ENCODE measurements around the gene PRKAR2B. TPM values are rescaled to one million over a fixed set of nuclear protein-coding genes. Genes with fewer than 3 reads are reported as not detected.

The PRKAR2B gene
- total and polyA plus RNA-seq, 2 of the 4 experiments (the other 2 are of a cell fraction), result 3.0 to 3.1 TPM

DNA sequence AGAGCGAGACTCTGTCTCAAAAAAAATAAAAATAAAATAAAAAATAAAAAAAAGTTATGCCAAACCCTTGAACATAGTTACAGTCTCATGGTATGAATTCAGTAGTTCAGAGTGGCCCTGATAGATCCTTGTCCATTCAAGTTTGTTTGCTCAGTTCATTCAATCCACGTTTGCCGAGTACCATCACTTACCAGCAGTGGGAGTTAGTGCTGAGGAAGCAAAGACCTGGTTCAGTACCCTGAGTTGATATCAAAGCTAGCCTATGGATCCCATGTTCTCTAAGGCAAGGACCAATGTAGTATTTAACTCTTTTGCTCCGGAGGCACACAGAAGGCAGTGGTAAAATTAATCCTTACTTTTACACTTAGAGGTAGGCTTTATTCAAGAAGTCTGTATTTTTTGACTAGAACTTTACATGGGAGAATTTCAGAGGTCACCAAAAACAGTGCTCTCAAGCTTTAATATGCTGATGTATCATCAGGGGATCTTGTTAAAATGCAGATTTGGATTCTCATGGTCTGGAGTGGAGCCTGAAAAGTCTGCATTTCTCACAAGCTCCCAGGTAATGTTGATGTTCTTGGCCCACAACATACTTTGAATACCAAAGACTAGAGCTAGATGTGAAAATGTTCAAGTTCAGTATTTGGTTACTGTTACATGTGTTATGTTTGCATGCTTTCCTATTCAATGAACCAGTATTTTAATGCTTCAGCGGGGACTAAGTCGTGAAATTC, 86.1 kb downstream of the PRKAR2B start:
- no TSS peak for BruUV-seq (replicated peaks)
- no peak overlapping the region for H4K8ac ChIP-seq (ENCODE audit: low read depth in 2 of 2, low read length in 2 of 2)
- H3K4me1 ChIP-seq (ENCODE audit: control insufficient read depth, insufficient read depth, low read length), result no peaks in the 10 kb centered on the region; the same call in 1 of the 2 replicates
- no peak overlapping the region for H3K4ac ChIP-seq (ENCODE audit: low read depth, low read length)
- H3K4me3 ChIP-seq (ENCODE audit: insufficient read depth, low read depth, low read length), result no peak overlapping the region
- H3K9me3 ChIP-seq (ENCODE audit: control insufficient read depth, insufficient read depth, low read length), result no peaks in the 10 kb centered on the region
- no peak overlapping the region for H2BK120ac ChIP-seq (ENCODE audit: low read depth, low read length)
- no peak overlapping the region for H3K27ac ChIP-seq (ENCODE audit: insufficient read depth, low read length)
- no peaks in the 10 kb centered on the region for H3K27me3 ChIP-seq (ENCODE audit: control insufficient read depth, insufficient read depth, low read length)
- WGBS, 2 experiments (ENCODE audit: extremely low coverage in 2 of 2, insufficient read length in 1 of 2), result no CpG with 5 or more reads among the region's 6 CpGs
- no peak overlapping the region for H2BK5ac ChIP-seq (ENCODE audit: low read depth, low read length, poor library complexity, severe bottlenecking)
- no peak overlapping the region; the same call in 1 of the 2 replicates for H3K14ac ChIP-seq (replicated peaks; ENCODE audit: low read depth, low read length)
- H4K20me1 ChIP-seq (ENCODE audit: insufficient read depth, low read length), result no peaks in the 10 kb centered on the region
- intact Hi-C loops (cut with micrococcal nuclease), result no loop called here
- no peaks in the 10 kb centered on the region for H3K9me1 ChIP-seq (ENCODE audit: insufficient read depth, low read length)
- ChIA-PET POLR2A (ENCODE audit: unreplicated experiment) (interaction anchor here (0.5 to 1.1 kb wide), 2 partner anchors 8 to 82 kb away, joined by 3 to 4 read pairs; no protein-coding TSS in a partner anchor), CTCF (interaction anchor here (1.0 to 1.2 kb wide), 2 partner anchors 13 to 122 kb away, joined by 3 to 5 read pairs; no protein-coding TSS in a partner anchor)
- no peak overlapping the region for H3K9ac ChIP-seq (ENCODE audit: low read depth, low read length)
- H2AK5ac ChIP-seq (ENCODE audit: low read depth, low read length), result no peak overlapping the region
- no peak overlapping the region for H4K5ac ChIP-seq (ENCODE audit: low read depth, low read length)
- TF ChIP-seq MAFK (IDR thresholded peaks at IDR 0.05; ENCODE audit: low read depth, low read length), result no peak
- TF ChIP-seq, protein P1, sequence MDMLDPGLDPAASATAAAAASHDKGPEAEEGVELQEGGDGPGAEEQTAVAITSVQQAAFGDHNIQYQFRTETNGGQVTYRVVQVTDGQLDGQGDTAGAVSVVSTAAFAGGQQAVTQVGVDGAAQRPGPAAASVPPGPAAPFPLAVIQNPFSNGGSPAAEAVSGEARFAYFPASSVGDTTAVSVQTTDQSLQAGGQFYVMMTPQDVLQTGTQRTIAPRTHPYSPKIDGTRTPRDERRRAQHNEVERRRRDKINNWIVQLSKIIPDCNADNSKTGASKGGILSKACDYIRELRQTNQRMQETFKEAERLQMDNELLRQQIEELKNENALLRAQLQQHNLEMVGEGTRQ (IDR thresholded peaks at IDR 0.05; ENCODE audit: low read depth, low read length), result no peak
- TF ChIP-seq RFX5 (IDR thresholded peaks at IDR 0.05; ENCODE audit: low read depth, low read length), result no peak
- no peak for TF ChIP-seq MXI1 (IDR thresholded peaks at IDR 0.05; ENCODE audit: borderline replicate concordance, low read depth, low read length)
- TF ChIP-seq POLR2A (IDR thresholded peaks at IDR 0.05; ENCODE audit: low read depth, low read length), result no peak
- TF ChIP-seq MAZ (IDR thresholded peaks at IDR 0.05; ENCODE audit: borderline replicate concordance, low read depth, low read length), result no peak
- no peak for TF ChIP-seq SMC3 (IDR thresholded peaks at IDR 0.05; ENCODE audit: low read depth, low read length)
- TF ChIP-seq, protein P2, sequence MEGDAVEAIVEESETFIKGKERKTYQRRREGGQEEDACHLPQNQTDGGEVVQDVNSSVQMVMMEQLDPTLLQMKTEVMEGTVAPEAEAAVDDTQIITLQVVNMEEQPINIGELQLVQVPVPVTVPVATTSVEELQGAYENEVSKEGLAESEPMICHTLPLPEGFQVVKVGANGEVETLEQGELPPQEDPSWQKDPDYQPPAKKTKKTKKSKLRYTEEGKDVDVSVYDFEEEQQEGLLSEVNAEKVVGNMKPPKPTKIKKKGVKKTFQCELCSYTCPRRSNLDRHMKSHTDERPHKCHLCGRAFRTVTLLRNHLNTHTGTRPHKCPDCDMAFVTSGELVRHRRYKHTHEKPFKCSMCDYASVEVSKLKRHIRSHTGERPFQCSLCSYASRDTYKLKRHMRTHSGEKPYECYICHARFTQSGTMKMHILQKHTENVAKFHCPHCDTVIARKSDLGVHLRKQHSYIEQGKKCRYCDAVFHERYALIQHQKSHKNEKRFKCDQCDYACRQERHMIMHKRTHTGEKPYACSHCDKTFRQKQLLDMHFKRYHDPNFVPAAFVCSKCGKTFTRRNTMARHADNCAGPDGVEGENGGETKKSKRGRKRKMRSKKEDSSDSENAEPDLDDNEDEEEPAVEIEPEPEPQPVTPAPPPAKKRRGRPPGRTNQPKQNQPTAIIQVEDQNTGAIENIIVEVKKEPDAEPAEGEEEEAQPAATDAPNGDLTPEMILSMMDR (conservative IDR thresholded peaks at IDR 0.05; ENCODE audit: low read depth, low read length), result no peak
- TF ChIP-seq, protein P3, sequence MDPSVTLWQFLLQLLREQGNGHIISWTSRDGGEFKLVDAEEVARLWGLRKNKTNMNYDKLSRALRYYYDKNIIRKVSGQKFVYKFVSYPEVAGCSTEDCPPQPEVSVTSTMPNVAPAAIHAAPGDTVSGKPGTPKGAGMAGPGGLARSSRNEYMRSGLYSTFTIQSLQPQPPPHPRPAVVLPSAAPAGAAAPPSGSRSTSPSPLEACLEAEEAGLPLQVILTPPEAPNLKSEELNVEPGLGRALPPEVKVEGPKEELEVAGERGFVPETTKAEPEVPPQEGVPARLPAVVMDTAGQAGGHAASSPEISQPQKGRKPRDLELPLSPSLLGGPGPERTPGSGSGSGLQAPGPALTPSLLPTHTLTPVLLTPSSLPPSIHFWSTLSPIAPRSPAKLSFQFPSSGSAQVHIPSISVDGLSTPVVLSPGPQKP (IDR thresholded peaks at IDR 0.05; ENCODE audit: borderline replicate concordance, low read depth, low read length), result no peak
- no peak for TF ChIP-seq CEBPB (IDR thresholded peaks at IDR 0.05; ENCODE audit: low read depth, low read length)
- no peak for TF ChIP-seq RAD21 (IDR thresholded peaks at IDR 0.05; ENCODE audit: low read length)
- TF ChIP-seq NFE2L2 (IDR thresholded peaks at IDR 0.05; ENCODE audit: low read depth, low read length), result no peak
- TF ChIP-seq FOS (IDR thresholded peaks at IDR 0.05; ENCODE audit: low read depth, low read length), result no peak
- no peak for TF ChIP-seq CHD1 (IDR thresholded peaks at IDR 0.05; ENCODE audit: low read depth, low read length)
- no peak overlapping the region for H2AFZ ChIP-seq (replicated peaks; ENCODE audit: low read length, poor library complexity)
- no peak overlapping the region for H2AK9ac ChIP-seq (replicated peaks; ENCODE audit: low read depth, low read length, poor library complexity)
- H3K4me2 ChIP-seq (ENCODE audit: low read depth, low read length), result no peak overlapping the region
- H3K18ac ChIP-seq (ENCODE audit: low read depth, low read length), result no peak overlapping the region
- in situ Hi-C loops (cut with MboI; ENCODE audit: low sequenced_read_pairs), result no loop called here
- dilution Hi-C loops (cut with HindIII; ENCODE audit: low sequenced_read_pairs, unreplicated experiment), result no loop called here
- H3K79me1 ChIP-seq (ENCODE audit: low read depth in 1 of 2, low read length in 2 of 2), result no peaks in the 10 kb centered on the region
- no peak overlapping the region for H3K56ac ChIP-seq (ENCODE audit: extremely low read depth, insufficient read depth, low read length)
- H3K36me3 ChIP-seq (ENCODE audit: control insufficient read depth, insufficient read depth, low read length), result 0 out of 2 replicates have a peak, but pooled peaks cover 2% of the 10 kb centered on the region
- no peak overlapping the region for H3K23ac ChIP-seq (ENCODE audit: low read depth, low read length)
- no peak overlapping the region for H2BK15ac ChIP-seq (ENCODE audit: low read depth, low read length)
- no peak for DNase-seq
- no peak for ATAC-seq (ENCODE audit: low read depth)
- no peak overlapping the region for H4K91ac ChIP-seq (ENCODE audit: insufficient read depth, low read depth, low read length)
- no peak overlapping the region for H2BK20ac ChIP-seq (ENCODE audit: low read depth, low read length)

Measured in IMR-90 (cell line).